HG03108 (cell line): ENCODE measurements around the gene LRFN2.

ENCODE experiments used
- ATAC-seq: cut with Tn5 transposase; IDR thresholded peaks from one replicate; pipeline ENCODE4 v1.9.1; 2021; ENCODE audit warnings: moderate library complexity; ENCODE audit not compliant: unreplicated experiment

The LRFN2 gene

DNA sequence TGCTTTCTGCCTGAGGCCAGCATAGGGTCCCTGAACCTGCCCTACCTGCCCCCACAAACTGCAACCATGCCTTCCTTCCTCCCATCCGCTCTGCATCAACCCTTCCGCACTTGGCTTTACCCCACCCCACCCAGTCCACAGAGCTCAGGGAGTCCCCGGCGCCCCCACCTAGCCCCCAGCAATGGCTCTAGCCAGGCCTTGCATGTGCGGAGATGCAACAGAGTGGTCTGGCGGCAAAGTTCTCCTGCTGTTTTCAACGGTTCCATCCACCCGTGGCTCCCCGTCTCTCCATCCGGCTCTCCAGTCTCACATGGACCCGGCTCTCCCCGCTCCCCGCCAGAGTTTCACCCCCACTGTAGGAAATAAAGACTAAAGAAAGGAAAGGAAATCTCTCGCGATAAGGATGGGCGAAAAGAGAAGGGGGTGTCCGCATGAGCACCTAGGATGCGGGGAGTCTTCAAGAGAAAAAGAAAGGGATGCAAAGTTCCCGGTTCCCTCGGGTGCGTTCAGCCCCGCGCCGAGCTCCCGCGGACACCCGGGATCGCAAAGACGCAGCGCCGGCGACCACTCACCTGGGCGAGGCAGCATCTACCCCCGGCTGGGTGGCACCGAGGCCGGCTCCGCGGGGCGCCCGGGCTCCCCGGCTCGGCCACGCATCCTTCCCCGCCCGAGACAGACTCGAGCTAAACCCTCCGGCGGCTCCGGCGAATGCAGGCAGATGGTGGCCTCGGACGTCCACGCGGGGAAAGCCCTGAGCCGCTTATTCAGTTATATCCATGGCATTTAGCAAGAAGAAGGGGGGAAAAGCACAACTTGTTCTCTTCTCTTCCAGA, 579 bp downstream of the LRFN2 start:
- no peak for ATAC-seq

DNA sequence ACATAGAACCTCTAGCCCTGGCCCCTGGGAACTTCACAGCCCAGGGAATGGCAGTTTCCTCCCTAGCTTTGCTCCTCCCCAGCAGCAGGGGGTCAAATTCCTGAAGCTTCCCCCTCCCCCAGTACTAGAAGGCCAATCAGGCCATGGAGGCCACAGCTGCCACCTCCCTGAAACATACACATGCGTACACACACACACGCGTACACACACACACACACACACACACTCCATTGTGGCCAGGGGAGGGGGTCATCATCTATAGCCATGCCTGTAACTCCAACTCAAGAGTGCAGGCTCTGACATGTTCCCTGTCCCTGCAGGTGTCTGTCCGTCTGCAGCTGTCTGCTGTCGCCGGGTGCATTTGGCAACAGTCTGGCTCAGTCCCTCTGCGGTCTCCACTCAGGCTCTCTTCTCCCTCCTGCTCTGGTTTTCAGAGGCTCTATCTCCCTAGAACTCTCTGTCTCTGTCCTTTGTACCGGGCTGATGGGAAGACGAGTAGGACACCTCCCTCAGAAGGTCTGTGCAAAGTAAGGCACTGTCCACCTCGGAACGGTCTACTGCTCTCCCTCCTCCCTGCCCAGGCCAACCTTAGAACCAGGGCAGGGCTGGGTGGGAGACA, 1.4 kb downstream of the LRFN2 start:
- ATAC-seq, result no peak

DNA sequence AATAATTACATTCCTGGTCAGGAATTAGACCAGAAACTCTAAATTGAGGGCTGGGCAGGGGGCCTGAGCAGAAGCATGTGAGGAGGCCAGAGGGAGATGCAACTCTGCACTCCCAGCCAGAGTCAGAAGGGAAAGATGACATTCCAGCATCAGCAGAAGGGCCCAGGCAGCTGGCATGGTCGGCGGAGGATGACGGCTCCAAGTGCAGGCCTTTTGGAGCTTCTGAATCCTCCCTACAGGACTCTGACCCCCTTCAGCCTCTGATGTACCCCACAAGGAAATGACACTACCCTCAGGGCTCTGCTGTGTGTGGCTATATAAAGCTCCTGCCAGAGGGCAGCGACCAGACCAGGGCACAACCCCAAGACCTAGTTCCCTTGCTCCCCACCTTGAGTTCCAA, 1.9 kb downstream of the LRFN2 start:
- no peak for ATAC-seq

DNA sequence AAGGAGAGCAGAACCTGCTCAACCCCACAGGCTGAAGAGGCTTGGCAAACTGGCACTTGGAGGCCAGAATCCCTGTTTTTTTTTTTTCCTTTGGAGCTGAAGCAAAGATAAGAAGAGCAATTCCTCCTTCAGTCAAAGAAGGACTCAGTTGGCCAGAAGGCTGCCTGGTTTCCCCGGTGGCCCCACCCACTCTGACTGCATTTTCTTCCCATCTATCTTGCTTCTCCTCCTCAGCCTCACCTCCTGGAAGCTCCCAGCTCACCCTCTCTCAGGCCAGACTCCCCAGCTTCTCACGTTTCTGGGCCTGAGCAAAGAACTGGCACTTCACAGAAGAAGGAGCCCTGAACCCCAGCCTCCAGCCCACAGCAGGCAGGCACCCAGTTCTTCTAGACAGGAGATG, 2.4 kb downstream of the LRFN2 start:
- ATAC-seq, result no peak

DNA sequence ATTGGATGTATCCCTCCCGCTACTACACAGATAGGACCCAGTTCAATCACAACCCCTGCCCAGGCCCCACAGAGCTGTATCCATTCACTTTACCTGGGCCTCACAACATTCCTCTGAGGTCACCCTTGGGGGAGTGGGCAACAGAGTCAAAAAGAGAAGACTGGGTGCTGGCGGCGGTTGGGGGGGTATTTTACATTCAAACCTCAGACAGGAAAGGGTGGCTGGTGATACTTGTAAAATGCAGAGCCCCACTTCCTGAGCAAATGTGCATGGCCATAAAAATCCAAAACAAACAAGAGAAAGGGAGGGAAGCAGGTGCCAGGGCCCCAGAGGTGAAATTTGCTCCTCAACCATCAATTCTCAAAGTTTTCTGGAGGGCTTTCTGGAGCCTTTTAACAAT, 3.5 kb downstream of the LRFN2 start:
- ATAC-seq, result no peak

DNA sequence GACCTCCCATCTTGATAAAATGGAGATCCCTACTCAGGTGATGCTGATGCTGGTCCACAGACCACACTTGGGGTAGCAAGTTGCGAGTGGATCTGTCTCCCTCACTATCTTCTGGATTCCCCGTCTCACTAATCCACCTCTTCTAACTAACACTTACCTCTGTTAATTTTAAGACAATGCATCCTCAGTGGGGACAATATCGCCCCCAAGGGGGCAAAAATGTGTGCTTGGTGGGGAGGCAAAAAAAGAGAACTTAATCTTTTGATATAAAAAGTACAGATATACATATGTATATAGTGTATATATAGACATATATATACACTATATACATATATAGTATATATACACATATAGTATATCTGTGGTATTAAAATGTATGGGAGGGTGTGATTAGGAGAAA, 4.3 kb downstream of the LRFN2 start:
- no peak for ATAC-seq

DNA sequence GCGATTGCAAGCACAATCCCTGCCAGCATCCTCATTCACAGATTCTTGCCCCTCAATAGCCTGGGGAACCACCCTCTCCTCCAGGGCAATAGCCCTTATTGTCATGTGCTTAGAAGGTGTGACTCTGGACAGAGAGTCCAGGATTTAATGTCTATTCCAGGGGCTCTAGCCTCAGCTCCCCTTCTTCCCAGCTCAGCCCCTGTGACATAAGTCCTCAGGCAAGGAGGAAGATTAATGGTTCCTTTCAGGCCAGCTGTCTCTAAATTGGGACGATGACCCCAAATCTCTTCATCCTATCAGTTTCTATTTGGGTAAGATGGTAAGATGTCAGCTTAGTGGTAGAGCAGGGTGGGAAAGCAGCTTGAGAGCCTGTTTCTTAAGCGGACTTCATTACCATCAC, 8.1 kb downstream of the LRFN2 start:
- no peak for ATAC-seq

DNA sequence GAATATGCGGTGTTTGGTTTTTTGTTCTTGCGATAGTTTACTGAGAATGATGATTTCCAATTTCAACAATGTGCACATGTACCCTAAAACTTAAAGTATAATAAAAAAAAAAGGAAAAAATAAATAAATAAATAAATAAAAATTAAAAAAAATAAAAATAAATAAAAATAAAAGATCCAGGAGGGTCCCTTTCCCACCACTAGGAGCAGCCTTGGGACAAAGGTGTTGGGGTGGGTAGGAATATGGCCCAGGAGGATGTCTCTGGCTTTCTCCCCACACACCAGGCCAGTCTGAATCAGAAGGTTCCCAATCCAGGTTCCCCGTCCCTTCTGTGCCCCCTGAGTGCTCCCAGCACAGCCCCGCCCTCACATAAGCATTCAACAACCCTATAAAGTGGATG, 9.5 kb downstream of the LRFN2 start:
- ATAC-seq, result no peak

DNA sequence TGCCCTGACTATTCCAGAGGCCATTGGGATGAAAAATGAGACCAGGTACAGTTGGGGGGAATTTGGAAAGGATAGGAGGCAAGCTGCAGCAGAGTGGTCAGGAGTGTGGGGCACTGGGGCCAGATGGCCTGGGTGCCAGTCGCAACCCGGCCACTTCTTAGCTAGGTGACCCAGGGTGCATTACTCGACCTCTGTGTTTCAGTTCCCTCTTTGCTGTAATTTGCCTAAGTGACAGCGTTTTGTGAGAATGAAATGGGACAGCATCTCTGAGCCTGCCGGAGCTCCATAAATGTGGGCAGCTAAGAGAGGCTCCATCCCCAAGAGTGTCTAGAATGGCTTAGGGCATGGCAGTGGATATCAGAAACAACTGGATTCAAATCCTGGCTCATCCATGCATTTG, 13.9 kb downstream of the LRFN2 start:
- ATAC-seq, result no peak

DNA sequence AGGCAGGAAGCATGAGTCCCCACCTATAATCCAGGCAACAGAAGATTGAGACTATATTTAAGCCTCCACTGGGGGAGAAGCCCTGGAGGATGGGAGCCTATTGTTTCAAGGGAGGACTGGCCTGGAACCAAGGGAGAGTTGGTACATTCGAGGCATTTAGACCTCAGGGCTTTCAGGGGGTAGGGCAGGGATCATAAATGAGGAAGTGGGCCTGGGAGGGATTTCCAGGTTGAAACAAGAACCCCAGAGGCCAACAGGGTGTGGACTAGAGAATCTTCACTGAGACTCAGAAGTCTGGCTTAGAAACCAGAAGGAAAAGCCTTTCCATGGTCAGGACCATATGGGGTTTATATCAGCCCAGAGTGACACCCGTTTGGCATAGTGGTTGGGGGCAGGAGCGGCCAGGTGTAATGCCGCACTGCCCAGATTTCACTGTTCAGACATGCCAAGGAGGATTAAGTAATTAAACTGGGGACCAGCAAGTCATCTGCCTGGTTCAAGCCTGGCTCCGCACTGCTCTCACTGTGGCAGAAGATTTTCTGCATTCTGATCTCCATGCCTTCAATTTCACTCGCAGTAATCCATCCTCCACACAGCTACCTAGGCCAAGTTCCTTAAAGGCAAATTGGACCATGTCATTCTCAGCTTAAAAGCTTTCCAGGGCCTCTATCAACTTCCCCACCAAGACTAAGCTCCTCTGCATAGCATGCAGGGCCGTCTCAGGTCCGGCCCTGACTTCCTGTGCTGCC, 17.8 kb downstream of the LRFN2 start:
- ATAC-seq, result no peak

DNA sequence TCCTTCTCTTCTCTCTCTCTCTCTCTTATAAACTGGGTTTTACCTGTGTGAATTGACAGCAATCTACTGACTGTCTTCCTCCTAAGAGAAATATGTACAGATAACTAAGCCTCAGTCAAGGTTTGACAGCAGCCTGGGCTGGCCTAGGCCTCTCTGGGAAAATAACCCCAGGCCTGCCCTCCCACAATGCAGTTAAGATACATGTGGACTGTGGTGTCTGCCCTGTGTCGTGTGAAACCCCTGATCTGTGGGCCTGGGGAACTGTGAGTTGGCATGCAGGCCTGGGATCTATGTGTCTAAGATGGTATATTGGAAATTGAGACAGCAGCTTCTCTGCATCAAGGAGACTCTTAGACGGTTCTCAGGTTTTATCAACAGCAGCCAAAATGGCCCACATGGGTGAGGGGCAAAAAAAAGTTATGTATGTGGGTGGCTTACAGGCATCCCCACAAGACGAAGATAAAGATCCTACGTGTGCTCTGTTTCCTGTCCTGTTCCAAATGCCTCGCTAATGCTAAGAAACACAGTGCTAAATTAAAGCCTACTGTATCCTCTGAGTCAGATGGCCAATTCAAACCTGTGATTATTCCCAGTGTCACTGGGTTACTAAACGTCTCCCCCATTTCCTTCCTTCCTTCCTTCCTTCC, 19.0 kb downstream of the LRFN2 start:
- no peak for ATAC-seq

DNA sequence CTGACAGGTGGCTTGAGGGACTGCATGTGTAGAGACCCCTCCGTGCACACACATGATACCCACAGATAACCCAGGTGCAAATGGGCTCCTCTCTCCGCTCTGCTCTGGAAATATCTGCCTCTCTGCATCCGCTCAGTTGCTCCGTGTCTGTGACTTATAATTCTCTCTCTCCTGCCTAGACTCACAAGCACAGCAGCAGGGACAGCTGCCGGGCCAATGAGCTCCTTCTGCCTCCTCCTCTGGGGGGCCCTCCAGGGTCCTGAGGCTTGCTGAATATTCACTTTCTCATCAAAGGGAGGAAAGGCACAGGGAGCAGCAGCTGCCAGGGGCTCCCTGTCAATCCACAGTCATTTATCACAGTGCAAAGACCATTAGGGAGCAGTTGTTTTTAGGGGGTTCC, 24.1 kb downstream of the LRFN2 start:
- ATAC-seq, result no peak

DNA sequence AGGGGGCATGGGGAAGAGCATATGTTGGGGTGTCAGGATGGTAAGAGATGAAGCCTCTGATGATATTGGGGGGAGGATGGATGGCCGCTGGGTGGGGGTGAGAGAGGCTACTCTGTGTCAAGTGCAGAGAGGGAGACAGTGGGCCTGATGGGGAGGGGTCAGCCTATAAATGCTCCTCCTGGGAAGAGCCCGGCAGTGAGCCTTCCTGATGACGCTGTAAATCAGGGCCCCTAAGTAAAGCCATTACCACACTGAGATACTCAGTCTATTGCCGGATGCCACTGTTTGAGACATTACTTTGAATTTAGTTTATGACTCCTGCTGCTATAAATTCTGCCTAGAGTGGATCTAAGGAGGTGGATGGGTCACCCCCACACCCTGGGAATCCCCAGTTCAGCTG, 28.1 kb downstream of the LRFN2 start:
- ATAC-seq, result no peak

DNA sequence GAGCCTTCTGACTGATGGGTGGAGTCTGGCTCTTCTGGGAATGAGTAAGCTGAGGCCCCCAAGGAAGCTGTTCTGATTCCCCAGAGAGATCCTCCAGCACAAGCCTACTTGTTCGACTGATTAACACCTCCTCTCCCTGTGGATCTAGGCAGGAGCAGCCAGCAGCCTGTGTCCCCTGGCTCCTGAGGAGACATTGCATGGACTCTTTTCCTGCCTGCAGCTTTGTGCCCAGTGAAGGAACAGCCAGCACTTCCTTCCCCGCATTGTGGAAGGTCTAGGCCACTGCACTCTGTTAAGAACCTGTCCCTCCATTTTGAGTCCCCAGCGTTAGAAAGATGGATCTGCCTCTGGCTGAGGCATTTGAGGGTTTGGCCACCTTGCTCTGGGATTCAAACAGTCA, 29.1 kb downstream of the LRFN2 start:
- ATAC-seq, result no peak

DNA sequence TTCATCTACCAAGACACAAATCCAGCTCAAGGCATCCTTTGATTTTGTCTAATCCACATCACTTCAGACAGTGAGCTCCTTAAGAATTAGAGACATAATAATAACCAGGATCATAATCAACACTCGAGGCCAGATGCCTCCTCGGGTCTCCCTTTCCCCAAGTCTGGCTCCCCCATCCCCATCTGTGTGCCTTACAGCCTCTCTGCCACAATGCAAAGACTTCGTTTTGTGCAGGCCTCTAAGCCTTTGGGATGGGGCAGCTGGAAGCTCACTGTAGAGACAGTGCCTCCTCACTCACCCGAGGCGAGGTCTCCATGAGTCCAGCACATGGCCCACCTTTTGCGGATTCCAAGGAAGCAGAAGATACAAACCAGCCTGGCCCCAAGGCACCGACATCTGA, 30.3 kb downstream of the LRFN2 start:
- ATAC-seq, result no peak

DNA sequence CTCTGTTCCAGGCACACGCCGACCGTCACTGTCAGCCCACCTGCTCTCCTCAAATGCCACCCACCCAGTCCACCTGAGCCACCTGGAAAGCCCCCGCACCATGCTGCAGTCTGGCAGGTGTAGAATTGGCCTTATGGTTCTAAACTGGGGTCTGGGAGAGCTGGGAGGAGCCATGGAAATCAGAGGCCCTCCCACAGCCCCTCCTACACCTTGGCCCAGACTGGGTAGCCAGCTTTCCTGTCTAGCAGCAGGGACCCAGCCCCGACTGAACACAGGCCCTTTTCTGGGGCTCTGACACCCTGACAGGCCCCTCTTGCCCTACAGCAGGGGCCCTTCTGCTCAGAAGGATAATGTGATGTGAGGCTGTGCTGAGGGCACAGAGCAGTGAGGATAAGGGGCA, 31.1 kb downstream of the LRFN2 start:
- no peak for ATAC-seq

DNA sequence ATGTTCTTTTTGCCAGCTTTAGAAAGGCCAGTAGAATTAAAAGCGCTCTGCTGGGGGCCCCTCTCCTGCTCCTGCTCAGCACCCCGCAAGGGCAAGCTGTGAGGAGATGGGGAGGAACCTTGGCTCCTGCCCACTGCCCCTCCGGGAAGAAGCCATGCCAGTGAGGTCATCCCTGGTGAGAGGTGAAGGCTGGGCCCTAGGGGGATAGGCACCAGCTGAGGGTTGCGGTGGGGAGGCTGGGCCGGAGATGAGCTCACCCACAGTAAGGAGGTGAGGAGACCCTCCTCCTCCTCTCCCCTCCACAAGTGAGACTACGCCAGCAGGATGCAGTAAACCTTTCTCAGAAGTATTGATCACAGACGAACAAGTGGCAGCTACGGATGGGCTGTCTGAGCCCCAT, 32.1 kb downstream of the LRFN2 start:
- no peak for ATAC-seq

DNA sequence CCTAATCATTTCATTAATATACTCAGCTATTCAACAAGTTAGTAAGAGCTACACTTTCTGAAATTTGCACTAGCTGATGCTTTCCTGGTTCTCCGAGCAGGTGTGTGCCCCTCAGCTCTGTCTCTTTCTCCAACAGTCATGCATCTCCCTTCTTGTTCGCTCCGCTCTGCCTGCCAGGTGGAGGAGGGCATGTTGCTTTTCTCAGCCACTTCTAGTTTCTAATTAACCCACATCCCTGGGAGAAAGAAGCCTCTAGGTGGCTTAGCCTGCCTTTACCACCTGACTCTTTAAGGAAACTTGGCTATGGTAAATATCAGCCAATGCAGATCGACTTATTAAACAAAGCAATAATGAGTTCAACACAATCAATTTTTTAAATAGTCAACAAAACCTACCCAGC, 34.2 kb downstream of the LRFN2 start:
- no peak for ATAC-seq

DNA sequence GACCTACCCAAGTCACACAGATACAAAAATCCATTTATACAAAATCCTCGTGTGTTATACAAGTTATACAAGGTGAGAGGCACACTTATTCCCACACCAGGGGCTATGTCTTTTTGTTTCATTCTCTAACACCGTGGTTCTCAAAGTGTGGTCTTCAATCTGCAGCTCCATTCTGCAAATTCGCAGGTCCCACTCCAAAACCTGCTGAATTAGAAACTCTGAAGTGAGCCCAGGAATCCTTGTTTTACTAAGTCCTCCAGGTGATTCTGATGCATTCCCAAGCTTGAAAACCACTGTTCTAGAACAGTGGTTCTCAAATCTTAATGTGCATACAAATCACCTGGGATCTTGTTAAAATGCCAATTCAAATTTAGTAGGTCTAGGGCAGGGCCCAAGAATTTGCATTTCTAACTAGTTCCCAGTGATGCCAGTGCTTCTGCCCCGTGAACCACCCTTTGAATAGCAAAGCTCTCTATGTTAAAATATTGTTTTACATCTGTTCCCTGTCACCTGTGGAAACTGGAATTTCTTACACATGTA, 35.1 kb downstream of the LRFN2 start:
- ATAC-seq, result no peak

DNA sequence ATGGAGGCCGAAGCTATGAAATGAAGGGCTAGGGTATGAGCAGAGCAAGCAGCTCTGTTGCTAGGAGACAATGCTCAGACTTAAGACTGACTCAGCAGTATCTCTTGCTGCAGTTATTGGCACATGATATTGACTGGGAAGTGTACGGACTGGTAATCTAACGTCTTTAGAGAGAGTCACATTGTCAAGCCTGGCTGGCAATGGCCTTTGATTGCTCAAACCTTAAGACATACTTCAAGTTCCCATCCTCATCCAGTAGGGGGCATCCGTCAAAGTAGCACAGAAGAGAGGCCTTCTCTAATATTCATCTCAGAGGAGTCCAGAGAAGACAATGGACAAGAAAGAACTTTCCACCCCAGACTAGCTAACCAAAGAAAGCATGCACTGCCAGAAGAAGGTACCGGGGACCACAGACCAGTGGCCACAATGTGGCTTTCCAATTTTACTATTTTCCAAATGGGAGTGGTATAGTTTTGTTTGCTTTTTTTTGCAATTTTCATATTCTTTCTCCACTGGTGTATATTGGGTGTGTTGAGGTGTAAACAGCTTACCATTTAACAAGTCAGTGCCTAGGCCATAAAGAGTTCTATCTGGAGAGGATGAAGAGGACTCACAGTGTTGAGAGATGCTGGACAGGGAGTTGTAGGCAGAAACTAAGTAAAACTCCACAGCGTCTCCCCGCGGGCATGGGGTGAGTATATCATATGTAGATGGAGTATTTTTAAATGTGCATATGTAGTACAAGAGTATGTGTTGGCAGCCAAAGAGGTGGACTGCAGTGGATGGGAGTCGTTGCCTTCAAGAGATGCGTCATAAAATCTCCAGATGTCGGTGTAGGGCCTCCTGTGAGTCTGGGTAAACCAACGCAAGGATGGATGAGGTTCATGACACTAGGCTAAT, 36.7 kb downstream of the LRFN2 start:
- no peak for ATAC-seq
